Camera-type eye (tissue), 1 donor: ENCODE data around the gene TBXAS1. TPM values are rescaled to one million over a fixed set of nuclear protein-coding genes. Genes with fewer than 3 reads are reported as not detected.

Source experiments
- total RNA-seq: library from RNA; depleted of rRNA; stranded (reverse); fragments of >200 nt; gene quantifications from one replicate; pipeline ENCODE4 v1.2.3, GENCODE V29; 2014

TBXAS1 gene
- 5.9 TPM for total RNA-seq

DNA sequence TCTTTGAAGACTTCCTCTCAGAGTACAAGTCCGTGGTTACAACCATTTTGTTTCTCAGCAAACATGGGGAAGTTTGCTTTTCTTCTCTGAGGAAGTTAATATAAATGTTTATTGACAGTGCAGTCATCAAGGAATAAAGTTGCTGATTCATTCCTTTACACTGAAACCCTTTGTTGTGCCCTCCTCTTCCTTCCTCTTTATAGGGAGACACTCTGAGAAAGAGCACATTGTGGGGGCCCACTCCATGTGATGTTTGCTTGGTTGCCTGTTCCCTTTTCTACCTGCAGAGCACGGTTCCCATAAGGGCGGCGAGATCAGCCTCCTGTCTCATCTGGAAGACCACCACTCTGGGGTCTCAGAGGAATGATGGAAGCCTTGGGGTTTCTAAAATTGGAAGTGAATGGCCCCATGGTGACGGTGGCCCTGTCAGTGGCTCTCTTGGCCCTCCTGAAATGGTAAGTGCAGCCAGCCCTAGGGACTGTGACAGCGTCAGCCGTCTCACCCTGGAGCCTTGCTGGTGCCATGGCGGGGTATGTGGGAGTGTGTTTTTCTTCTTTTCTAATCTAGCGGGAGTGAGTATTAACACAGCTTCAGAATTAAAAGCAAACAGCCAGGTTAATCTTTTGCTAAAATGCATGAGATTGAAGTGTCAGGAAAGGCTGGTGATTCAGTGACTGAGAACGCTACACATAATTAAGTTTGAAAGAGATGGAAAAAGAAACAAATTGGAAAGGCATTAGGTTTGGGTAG, at the start of gene TBXAS1:
TSS of gene TBXAS1 (plus strand) at position 240 of the 750 bp plus-strand sequence. CDS start at position 367, 127 bp downstream.

GRCh38 chr7:140062528-140063299, 233.7 kb downstream of the TBXAS1 start, which contains the start of gene PARP12:
Gene PARP12 (minus strand): TSS chr7:140062951. CDS start chr7:140062847, 104 bp downstream.

Other genes starting within 250 kb of the TBXAS1 start
- gene HIPK2, start 51.3 kb upstream of the TBXAS1 start, total RNA-seq, result 51.6 TPM
- 19.5 TPM for gene PARP12, start 233.7 kb downstream of the TBXAS1 start, total RNA-seq